ENCODE data around the gene NUP188. TPM values are rescaled to one million over a fixed set of nuclear protein-coding genes. Genes with fewer than 3 reads are reported as not detected.

Gene NUP188
- total and polyA plus RNA-seq, 2 experiments from 2014 or later = 25.5 to 117 TPM

DNA sequence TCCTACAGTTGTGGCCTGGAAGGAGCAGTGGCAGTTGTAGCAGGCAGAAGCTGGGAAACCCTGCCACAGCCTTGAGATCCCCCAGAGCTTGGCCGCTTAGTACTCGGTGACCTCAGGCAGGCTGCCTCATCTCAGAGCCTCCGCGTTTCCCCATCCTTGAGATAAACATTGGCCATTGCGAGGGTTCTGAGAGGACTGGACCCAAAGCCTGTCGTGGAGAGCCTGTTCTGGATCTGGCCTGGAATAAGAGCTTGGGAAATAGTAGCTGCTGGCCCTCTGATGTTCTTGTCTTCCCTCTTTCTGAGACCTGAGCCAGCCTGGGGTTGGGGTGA lies 90.2 kb downstream of the NUP188 start (continued):
- TF ChIP-seq CTCF (conservative IDR thresholded peaks at IDR 0.05; ENCODE audit: low read depth in 2 of 2) (no peak), EZH2 (IDR thresholded peaks at IDR 0.05; ENCODE audit: low read depth, unreplicated experiment) (no peak), JUNB (IDR thresholded peaks at IDR 0.05; ENCODE audit: unreplicated experiment) (no peak), STAT1 (IDR thresholded peaks at IDR 0.05; ENCODE audit: unreplicated experiment) (no peak)
- TF ChIP-seq, protein P1, sequence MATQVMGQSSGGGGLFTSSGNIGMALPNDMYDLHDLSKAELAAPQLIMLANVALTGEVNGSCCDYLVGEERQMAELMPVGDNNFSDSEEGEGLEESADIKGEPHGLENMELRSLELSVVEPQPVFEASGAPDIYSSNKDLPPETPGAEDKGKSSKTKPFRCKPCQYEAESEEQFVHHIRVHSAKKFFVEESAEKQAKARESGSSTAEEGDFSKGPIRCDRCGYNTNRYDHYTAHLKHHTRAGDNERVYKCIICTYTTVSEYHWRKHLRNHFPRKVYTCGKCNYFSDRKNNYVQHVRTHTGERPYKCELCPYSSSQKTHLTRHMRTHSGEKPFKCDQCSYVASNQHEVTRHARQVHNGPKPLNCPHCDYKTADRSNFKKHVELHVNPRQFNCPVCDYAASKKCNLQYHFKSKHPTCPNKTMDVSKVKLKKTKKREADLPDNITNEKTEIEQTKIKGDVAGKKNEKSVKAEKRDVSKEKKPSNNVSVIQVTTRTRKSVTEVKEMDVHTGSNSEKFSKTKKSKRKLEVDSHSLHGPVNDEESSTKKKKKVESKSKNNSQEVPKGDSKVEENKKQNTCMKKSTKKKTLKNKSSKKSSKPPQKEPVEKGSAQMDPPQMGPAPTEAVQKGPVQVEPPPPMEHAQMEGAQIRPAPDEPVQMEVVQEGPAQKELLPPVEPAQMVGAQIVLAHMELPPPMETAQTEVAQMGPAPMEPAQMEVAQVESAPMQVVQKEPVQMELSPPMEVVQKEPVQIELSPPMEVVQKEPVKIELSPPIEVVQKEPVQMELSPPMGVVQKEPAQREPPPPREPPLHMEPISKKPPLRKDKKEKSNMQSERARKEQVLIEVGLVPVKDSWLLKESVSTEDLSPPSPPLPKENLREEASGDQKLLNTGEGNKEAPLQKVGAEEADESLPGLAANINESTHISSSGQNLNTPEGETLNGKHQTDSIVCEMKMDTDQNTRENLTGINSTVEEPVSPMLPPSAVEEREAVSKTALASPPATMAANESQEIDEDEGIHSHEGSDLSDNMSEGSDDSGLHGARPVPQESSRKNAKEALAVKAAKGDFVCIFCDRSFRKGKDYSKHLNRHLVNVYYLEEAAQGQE (IDR thresholded peaks at IDR 0.05; ENCODE audit: unreplicated experiment) = no peak
- TF ChIP-seq, protein P2, sequence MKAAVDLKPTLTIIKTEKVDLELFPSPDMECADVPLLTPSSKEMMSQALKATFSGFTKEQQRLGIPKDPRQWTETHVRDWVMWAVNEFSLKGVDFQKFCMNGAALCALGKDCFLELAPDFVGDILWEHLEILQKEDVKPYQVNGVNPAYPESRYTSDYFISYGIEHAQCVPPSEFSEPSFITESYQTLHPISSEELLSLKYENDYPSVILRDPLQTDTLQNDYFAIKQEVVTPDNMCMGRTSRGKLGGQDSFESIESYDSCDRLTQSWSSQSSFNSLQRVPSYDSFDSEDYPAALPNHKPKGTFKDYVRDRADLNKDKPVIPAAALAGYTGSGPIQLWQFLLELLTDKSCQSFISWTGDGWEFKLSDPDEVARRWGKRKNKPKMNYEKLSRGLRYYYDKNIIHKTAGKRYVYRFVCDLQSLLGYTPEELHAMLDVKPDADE (IDR thresholded peaks at IDR 0.05) = no peak

GRCh38 chr9:129038109-129038852 lies 90.8 kb downstream of the NUP188 start:
- no peaks in the 10 kb centered on the region for H3K27me3 ChIP-seq (ENCODE audit: insufficient read depth)
- peaks cover 30% of the 10 kb centered on the region for H3K79me2 ChIP-seq (replicated peaks; ENCODE audit: insufficient read depth)
- H4K20me1 ChIP-seq (replicated peaks; ENCODE audit: insufficient read depth) = peaks cover 4% of the 10 kb centered on the region; the same call in 1 of the 2 replicates
- peak overlapping the region; percentile 93 for H3K4me3 Mint-ChIP-seq
- H3K27ac Mint-ChIP-seq = no peak overlapping the region
- H3K36me3 Mint-ChIP-seq (ENCODE audit: low read depth) = peaks cover 22% of the 10 kb centered on the region
- H3K4me1 ChIP-seq (ENCODE audit: insufficient read depth) = no peaks in the 10 kb centered on the region
- H3K36me3 ChIP-seq (ENCODE audit: insufficient read depth) = 0 out of 2 replicates have a peak, but pooled peaks cover 6% of the 10 kb centered on the region
- TF ChIP-seq, protein P1 (IDR thresholded peaks at IDR 0.05; ENCODE audit: unreplicated experiment) = no peak
- TF ChIP-seq POLR2AphosphoS5 (IDR thresholded peaks at IDR 0.05; ENCODE audit: low read depth) (no peak), ZNF114 (CRISPR knock-in tag; IDR thresholded peaks at IDR 0.05) (no peak), CTCF (conservative IDR thresholded peaks at IDR 0.05; ENCODE audit: low read depth in 2 of 2) (no peak)
- H3K9me2 ChIP-seq (ENCODE audit: insufficient read depth) = no peaks in the 10 kb centered on the region
- DNase-seq (ENCODE audit: low spot score) = no peak
- ATAC-seq = no peak
- H2AFZ ChIP-seq = no peak overlapping the region
- no peaks in the 10 kb centered on the region for H3K9me3 Mint-ChIP-seq
- 0 out of 2 replicates have a peak, but pooled peaks cover 2% of the 10 kb centered on the region for H3F3A ChIP-seq (replicated peaks; ENCODE audit: low read depth)
- H3K4me3 ChIP-seq = no peak overlapping the region; the same call in 1 of the 2 replicates
- peaks cover 8% of the 10 kb centered on the region for H3K4me1 Mint-ChIP-seq
- no peak overlapping the region for H3K27ac ChIP-seq (ENCODE audit: low read depth)
- peak overlapping the region; percentile 95; the same call in 1 of the 2 replicates for H3K4me2 ChIP-seq
- H3K27me3 Mint-ChIP-seq (ENCODE audit: insufficient read depth, low read depth, poor library complexity) = peaks cover 11% of the 10 kb centered on the region

All from GM23338 (cell line).